A673 (cell line): ENCODE data around the gene COMTD1.

Source experiments
- CTCF ChIP-seq: fragments of 300-800, 200-600 bp; sonication (generic); conservative IDR thresholded peaks from 2 replicates; pipeline ENCODE4 v1.5.1; 2017; ENCODE audit warnings: low read depth, mild to moderate bottlenecking, antibody characterized with exemption, low read length, moderate library complexity, mixed read lengths
- EZH2 ChIP-seq: fragments of 200-600 bp; sonication (generic); IDR thresholded peaks from 2 replicates; pipeline ENCODE4 v1.6.1; 2017; ENCODE audit warnings: borderline replicate concordance, low read depth, mild to moderate bottlenecking, mixed read lengths, antibody characterized with exemption, low read length; ENCODE audit not compliant: poor library complexity, severe bottlenecking

- TF ChIP-seq CTCF (no peak), EZH2 (no peak)
Observed at GRCh38 chr10:75226095-75226494, 9.7 kb downstream of the COMTD1 start.
